PC-9 (cell line): ENCODE results near the gene VHLL. TPM values are rescaled to one million over a fixed set of nuclear protein-coding genes. Genes with fewer than 3 reads are reported as not detected.

Experiments
- BruUV-seq: library from RNA; stranded (reverse); fragments of 400-500 nt; replicated peaks from 2 replicates; lab custom pipeline; 2021; lab: Mats Ljungman, UMichigan
- CTCF ChIA-PET: fragments of 300-600 bp; sonication (Branson Sonifier 250); formaldehyde crosslinking; loops from one replicate; lab custom pipeline; 2022; ENCODE audit warnings: antibody characterized with exemption; lab: Charles Lee
- POLR2A ChIA-PET: fragments of 300-600 bp; sonication (Branson Sonifier 250); formaldehyde crosslinking; loops from one replicate; lab custom pipeline; 2022; ENCODE audit warnings: antibody characterized with exemption; ENCODE audit not compliant: unreplicated experiment; lab: Charles Lee
- DNase-seq, 2 experiments: peaks; one replicate each; pipeline versions ENCODE4 v3.0.0 to v3.0.0-alpha.2; 2015 to 2022; ENCODE audit warnings: mixed read lengths in 1 of 2
- H2AFZ ChIP-seq: fragments of 200-600 bp; sonication (generic); 2 replicates; pipeline ENCODE4 v1.8.1; 2017; ENCODE audit warnings: antibody characterized with exemption
- H3F3A ChIP-seq: fragments of 200-600 bp; sonication (generic); 2 replicates; pipeline ENCODE4 v1.8.1; 2017; ENCODE audit warnings: antibody characterized with exemption, mild to moderate bottlenecking, low read depth; ENCODE audit not compliant: insufficient read depth
- H3K27ac ChIP-seq: fragments of 200-600 bp; sonication (generic); 2 replicates; pipeline ENCODE4 v1.6.1; 2016; ENCODE audit warnings: mixed run types
- H3K27me3 ChIP-seq: fragments of 200-600 bp; sonication (generic); 2 replicates; pipeline ENCODE4 v1.6.1; 2016; ENCODE audit warnings: low read depth, mixed run types; ENCODE audit not compliant: insufficient read depth
- H3K36me3 ChIP-seq: fragments of 200-600 bp; sonication (generic); 2 replicates; pipeline ENCODE4 v1.6.1; 2016; ENCODE audit warnings: low read depth, mixed run types
- H3K4me1 ChIP-seq: fragments of 200-600 bp; sonication (generic); replicated peaks from 2 replicates; pipeline ENCODE4 v1.6.1; 2016; ENCODE audit warnings: mixed run types; ENCODE audit not compliant: insufficient read depth
- H3K4me2 ChIP-seq: fragments of 200-600 bp; sonication (generic); 2 replicates; pipeline ENCODE4 v1.6.1; 2017; ENCODE audit warnings: mixed run types
- H3K4me3 ChIP-seq: fragments of 200-600 bp; sonication (generic); 2 replicates; pipeline ENCODE4 v1.6.1; 2016; ENCODE audit warnings: mixed run types
- H3K79me2 ChIP-seq: fragments of 200-600 bp; sonication (generic); 2 replicates; pipeline ENCODE4 v1.6.1; 2017; ENCODE audit warnings: low read depth, mixed run types
- H3K9me2 ChIP-seq: fragments of 200-600 bp; sonication (generic); 2 replicates; pipeline ENCODE4 v1.8.1; 2017; ENCODE audit warnings: mild to moderate bottlenecking; ENCODE audit not compliant: insufficient read depth
- H3K9me3 ChIP-seq: fragments of 200-600 bp; sonication (generic); 2 replicates; pipeline ENCODE4 v1.8.1; 2016; ENCODE audit warnings: low read depth; ENCODE audit not compliant: insufficient read depth
- H4K20me1 ChIP-seq: fragments of 200-600 bp; sonication (generic); 2 replicates; pipeline ENCODE4 v1.8.1; 2017; ENCODE audit not compliant: insufficient read depth
- EZH2 ChIP-seq: fragments of 200-600 bp; sonication (generic); IDR thresholded peaks from 2 replicates; pipeline ENCODE4 v1.8.0; 2017; ENCODE audit warnings: antibody characterized with exemption, low read depth
- intact Hi-C: fragments of 100-400 bp; cut with micrococcal nuclease; formaldehyde crosslinking; loops from one replicate; pipeline ENCODE4 v1.10.0; 2022; ENCODE audit not compliant: unreplicated experiment
- total RNA-seq: library from RNA; stranded (reverse); gene quantifications from 2 replicates; pipeline ENCODE4 v1.2.3, GENCODE V29; 2021
- TF ChIP-seq, protein P1 (sequence below): fragments of 200-600 bp; sonication (generic); conservative IDR thresholded peaks from 2 replicates; pipeline ENCODE4 v1.6.1; 2017; ENCODE audit warnings: mixed run types, antibody characterized with exemption, mild to moderate bottlenecking, moderate library complexity

The VHLL gene
- total RNA-seq, 1 experiment from 2014 or later: not detected

DNA sequence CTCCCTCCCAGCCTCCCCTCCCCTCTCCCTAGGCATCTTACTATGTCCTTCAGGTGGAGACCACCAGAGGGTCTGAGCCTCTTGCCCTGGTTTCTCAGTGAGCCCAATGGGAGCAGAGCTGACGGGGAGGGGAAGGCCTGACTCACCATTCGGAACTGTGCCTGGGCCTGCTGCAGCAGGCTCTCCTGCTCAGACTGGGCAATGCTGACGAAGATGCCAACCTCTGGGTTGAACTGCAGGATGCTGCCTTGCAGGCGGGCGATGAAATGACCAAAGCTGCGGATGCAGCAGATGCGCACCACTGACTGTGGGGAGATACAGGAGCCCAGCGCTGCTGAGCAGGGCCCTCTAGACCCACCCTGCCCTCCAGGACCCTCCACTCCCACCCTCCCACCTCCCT lies 40.2 kb downstream of the VHLL start:
- Histone ChIP-seq H3K4me2 (no peak overlapping the region), H3K79me2 (no peaks in the 10 kb centered on the region), H3K27me3 (no peaks in the 10 kb centered on the region), H3K4me3 (no peak overlapping the region), H3F3A (no peaks in the 10 kb centered on the region; the same call in 1 of the 2 replicates), H3K36me3 (peaks cover 24% of the 10 kb centered on the region), H3K9me3 (no peaks in the 10 kb centered on the region), H3K4me1 (no peaks in the 10 kb centered on the region), H2AFZ (no peak overlapping the region), H3K27ac (no peak overlapping the region), H3K9me2 (no peaks in the 10 kb centered on the region), H4K20me1 (peaks cover 9% of the 10 kb centered on the region; the same call in 1 of the 2 replicates)
- CTCF ChIA-PET: no interaction called here
- intact Hi-C loops: no loop called here
- TF ChIP-seq, protein P1, sequence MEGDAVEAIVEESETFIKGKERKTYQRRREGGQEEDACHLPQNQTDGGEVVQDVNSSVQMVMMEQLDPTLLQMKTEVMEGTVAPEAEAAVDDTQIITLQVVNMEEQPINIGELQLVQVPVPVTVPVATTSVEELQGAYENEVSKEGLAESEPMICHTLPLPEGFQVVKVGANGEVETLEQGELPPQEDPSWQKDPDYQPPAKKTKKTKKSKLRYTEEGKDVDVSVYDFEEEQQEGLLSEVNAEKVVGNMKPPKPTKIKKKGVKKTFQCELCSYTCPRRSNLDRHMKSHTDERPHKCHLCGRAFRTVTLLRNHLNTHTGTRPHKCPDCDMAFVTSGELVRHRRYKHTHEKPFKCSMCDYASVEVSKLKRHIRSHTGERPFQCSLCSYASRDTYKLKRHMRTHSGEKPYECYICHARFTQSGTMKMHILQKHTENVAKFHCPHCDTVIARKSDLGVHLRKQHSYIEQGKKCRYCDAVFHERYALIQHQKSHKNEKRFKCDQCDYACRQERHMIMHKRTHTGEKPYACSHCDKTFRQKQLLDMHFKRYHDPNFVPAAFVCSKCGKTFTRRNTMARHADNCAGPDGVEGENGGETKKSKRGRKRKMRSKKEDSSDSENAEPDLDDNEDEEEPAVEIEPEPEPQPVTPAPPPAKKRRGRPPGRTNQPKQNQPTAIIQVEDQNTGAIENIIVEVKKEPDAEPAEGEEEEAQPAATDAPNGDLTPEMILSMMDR: no peak
- no peak for TF ChIP-seq EZH2
- DNase-seq: no peak
- POLR2A ChIA-PET: no interaction called here
- BruUV-seq: no TSS peak

DNA sequence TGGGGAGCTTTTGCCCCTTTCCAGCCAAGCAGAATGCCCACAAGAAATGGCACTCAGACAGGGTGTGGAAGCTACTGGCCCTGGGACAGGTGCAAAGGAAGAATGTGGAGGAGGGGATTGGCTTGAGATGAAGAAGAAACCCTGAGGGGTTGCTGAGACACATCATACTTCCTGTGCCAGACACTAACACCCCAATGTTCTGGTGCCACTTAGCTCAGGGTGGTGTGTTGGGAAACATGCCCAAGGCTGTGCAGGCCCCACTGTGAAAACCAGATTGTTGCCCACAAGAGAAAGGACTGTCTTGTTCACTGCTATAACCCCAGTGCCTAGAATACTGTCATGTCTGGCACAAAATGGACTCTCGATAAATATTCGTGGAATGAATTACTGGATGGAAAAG lies 41.4 kb downstream of the VHLL start:
- intact Hi-C loops: no loop called here
- no peak for DNase-seq
- Histone ChIP-seq H3K9me2 (no peaks in the 10 kb centered on the region), H3K79me2 (no peaks in the 10 kb centered on the region), H3K4me2 (no peak overlapping the region), H3F3A (no peaks in the 10 kb centered on the region; the same call in 1 of the 2 replicates), H3K4me3 (no peak overlapping the region), H3K27me3 (no peaks in the 10 kb centered on the region), H4K20me1 (peaks cover 9% of the 10 kb centered on the region; the same call in 1 of the 2 replicates), H3K4me1 (no peaks in the 10 kb centered on the region), H3K36me3 (peaks cover 19% of the 10 kb centered on the region), H3K9me3 (no peaks in the 10 kb centered on the region), H3K27ac (no peak overlapping the region), H2AFZ (no peak overlapping the region)
- no TSS peak for BruUV-seq
- TF ChIP-seq, protein P1: no peak
- ChIA-PET CTCF (no interaction called here), POLR2A (no interaction called here)

DNA sequence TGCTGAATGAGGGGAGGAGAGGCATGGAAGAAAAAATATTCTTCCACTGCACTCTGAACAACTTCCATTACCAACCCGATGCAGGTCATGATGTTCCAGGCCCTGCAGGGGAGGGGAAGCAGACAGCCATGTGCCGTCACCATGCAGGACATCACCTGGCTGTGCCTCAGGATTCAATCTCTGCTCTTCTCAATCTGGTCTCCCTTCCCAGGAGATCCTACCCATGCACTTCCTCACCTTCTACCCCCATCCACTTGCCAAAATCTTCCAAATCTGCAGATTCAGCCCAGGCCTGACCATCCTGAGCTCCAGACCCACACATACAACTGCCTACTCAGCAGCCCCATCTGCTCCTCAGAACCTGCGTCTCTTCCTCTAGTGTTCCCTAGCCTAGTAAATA lies 45.5 kb downstream of the VHLL start:
- H3K4me3 ChIP-seq: no peak overlapping the region
- CTCF ChIA-PET: no interaction called here
- no peak for DNase-seq
- peaks cover 6% of the 10 kb centered on the region; the same call in 1 of the 2 replicates for H4K20me1 ChIP-seq
- H3F3A ChIP-seq: peaks cover 3% of the 10 kb centered on the region; the same call in 1 of the 2 replicates
- H3K4me2 ChIP-seq: no peak overlapping the region
- H3K79me2 ChIP-seq: no peaks in the 10 kb centered on the region
- H3K27ac ChIP-seq: no peak overlapping the region
- no peak overlapping the region for H2AFZ ChIP-seq
- H3K36me3 ChIP-seq: peaks cover 25% of the 10 kb centered on the region; the same call in 1 of the 2 replicates
- H3K4me1 ChIP-seq: no peaks in the 10 kb centered on the region
- no TSS peak for BruUV-seq
- TF ChIP-seq EZH2: no peak
- TF ChIP-seq, protein P1: no peak
- POLR2A ChIA-PET: no interaction called here
- no peaks in the 10 kb centered on the region for H3K27me3 ChIP-seq
- H3K9me3 ChIP-seq: no peaks in the 10 kb centered on the region
- H3K9me2 ChIP-seq: no peaks in the 10 kb centered on the region
- intact Hi-C loops: no loop called here
